GM23338 (cell line): ENCODE measurements around the gene APOL2. TPM values are rescaled to one million over a fixed set of nuclear protein-coding genes. Genes with fewer than 3 reads are reported as not detected.

Experiments used
- ATAC-seq: fragments of 200-7000 bp; cut with Tn5 transposase; 3 replicates; pipeline ENCODE4 v1.9.1; 2020
- DNase-seq: peaks from one replicate; pipeline ENCODE4 v3.0.0-alpha.2; 2015; ENCODE audit warnings: low spot score
- H2AFZ ChIP-seq: fragments of 200-600 bp; sonication (generic); 2 replicates; pipeline ENCODE4 v1.8.0; 2016; ENCODE audit warnings: antibody characterized with exemption, mild to moderate bottlenecking, moderate library complexity
- H3F3A ChIP-seq: fragments of 200-600 bp; sonication (generic); replicated peaks from 2 replicates; pipeline ENCODE4 v1.8.0; 2017; ENCODE audit warnings: antibody characterized with exemption, mixed run types, low read depth
- H3K27ac ChIP-seq: fragments of 200-600 bp; sonication (generic); 2 replicates; pipeline ENCODE4 v1.6.1; 2016; ENCODE audit warnings: low read depth
- H3K27me3 ChIP-seq: fragments of 200-600 bp; sonication (generic); 2 replicates; pipeline ENCODE4 v1.8.0; 2016; ENCODE audit warnings: mild to moderate bottlenecking, mixed run types, moderate library complexity; ENCODE audit not compliant: insufficient read depth
- H3K36me3 ChIP-seq: fragments of 200-600 bp; sonication (generic); 2 replicates; pipeline ENCODE4 v1.8.0; 2016; ENCODE audit warnings: mild to moderate bottlenecking; ENCODE audit not compliant: insufficient read depth
- H3K4me1 ChIP-seq: fragments of 200-600 bp; sonication (generic); 2 replicates; pipeline ENCODE4 v1.8.0; 2016; ENCODE audit warnings: mild to moderate bottlenecking, moderate library complexity; ENCODE audit not compliant: insufficient read depth
- H3K4me2 ChIP-seq: fragments of 200-600 bp; sonication (generic); 2 replicates; pipeline ENCODE4 v1.7.1; 2017; ENCODE audit warnings: mixed run types
- H3K4me3 ChIP-seq: fragments of 200-600 bp; sonication (generic); 2 replicates; pipeline ENCODE4 v1.6.1; 2016; ENCODE audit warnings: mixed run types
- H3K79me2 ChIP-seq: fragments of 200-600 bp; sonication (generic); replicated peaks from 2 replicates; pipeline ENCODE4 v1.8.0; 2017; ENCODE audit warnings: mild to moderate bottlenecking; ENCODE audit not compliant: insufficient read depth
- H3K9me2 ChIP-seq: fragments of 200-600 bp; sonication (generic); 2 replicates; pipeline ENCODE4 v1.8.0; 2017; ENCODE audit not compliant: insufficient read depth
- H4K20me1 ChIP-seq: fragments of 200-600 bp; sonication (generic); replicated peaks from 2 replicates; pipeline ENCODE4 v1.8.0; 2017; ENCODE audit warnings: mild to moderate bottlenecking; ENCODE audit not compliant: insufficient read depth
- H3K27ac Mint-ChIP-seq: 2 replicates; pipeline ENCODE4 v1.8.0; 2020; ENCODE audit warnings: inconsistent platforms, mild to moderate bottlenecking, moderate library complexity, mixed read lengths
- H3K27me3 Mint-ChIP-seq: 3 replicates; pipeline ENCODE4 v1.8.0; 2022; ENCODE audit warnings: low read depth, mild to moderate bottlenecking, moderate library complexity, mixed read lengths, inconsistent platforms; ENCODE audit not compliant: insufficient read depth, poor library complexity
- H3K36me3 Mint-ChIP-seq: 3 replicates; pipeline ENCODE4 v1.8.0; 2021; ENCODE audit warnings: low read depth, mild to moderate bottlenecking, inconsistent platforms, moderate library complexity, mixed read lengths
- H3K4me1 Mint-ChIP-seq: 3 replicates; pipeline ENCODE4 v1.8.0; 2020; ENCODE audit warnings: mild to moderate bottlenecking, inconsistent platforms, mixed read lengths
- H3K4me3 Mint-ChIP-seq: 3 replicates; pipeline ENCODE4 v1.8.0; 2021; ENCODE audit warnings: moderate library complexity, mild to moderate bottlenecking, inconsistent platforms, mixed read lengths
- H3K9me3 Mint-ChIP-seq: 3 replicates; pipeline ENCODE4 v1.8.0; 2020; ENCODE audit warnings: moderate library complexity, mild to moderate bottlenecking, inconsistent platforms, mixed read lengths
- CREB1 ChIP-seq: fragments of 250-450 bp; sonication (Bioruptor Pico); IDR thresholded peaks from 2 replicates; pipeline ENCODE4 v1.5.0; 2020; ENCODE audit warnings: low read depth, mild to moderate bottlenecking, moderate library complexity
- EZH2 ChIP-seq: fragments of 200-600 bp; sonication (generic); IDR thresholded peaks from one replicate; pipeline ENCODE4 v1.8.0; 2017; ENCODE audit warnings: antibody characterized with exemption, mild to moderate bottlenecking, low read depth; ENCODE audit not compliant: unreplicated experiment
- NANOG ChIP-seq: IDR thresholded peaks from 2 replicates; pipeline ENCODE4 v1.6.1; 2016; ENCODE audit warnings: antibody characterized with exemption, borderline replicate concordance
- POLR2AphosphoS5 ChIP-seq: IDR thresholded peaks from 2 replicates; pipeline ENCODE4 v1.6.1; 2016; ENCODE audit warnings: antibody characterized with exemption, low read depth
- STAT1 ChIP-seq: IDR thresholded peaks from one replicate; pipeline ENCODE4 v1.6.1; 2016; ENCODE audit warnings: antibody characterized with exemption; ENCODE audit not compliant: unreplicated experiment
- ZNF114 ChIP-seq: fragments of 250-450 bp; sonication (Bioruptor Pico); IDR thresholded peaks from 2 replicates; pipeline ENCODE4 v1.5.0; 2020; ENCODE audit warnings: mild to moderate bottlenecking, moderate library complexity
- ZNF331 ChIP-seq: fragments of 250-450 bp; sonication (Bioruptor Pico); IDR thresholded peaks from 2 replicates; pipeline ENCODE4 v1.5.0; 2020; ENCODE audit warnings: low read depth, mild to moderate bottlenecking, moderate library complexity
- polyA plus RNA-seq: library from polyadenylated mRNA; unstranded; fragments of >200 nt; fragmentation: Nextera tagmentation; extraction: Ambion mirVana; gene quantifications from 2 replicates; pipeline ENCODE4 v1.2.1, GENCODE V29; 2016
- total RNA-seq: library from RNA; depleted of rRNA; stranded (reverse); fragments of >200 nt; shearing (Covaris generic); gene quantifications from 2 replicates; pipeline ENCODE4 v1.2.3, GENCODE V29; 2014
- TF ChIP-seq, protein P1 (sequence below), 2 experiments: fragments of 200-600 bp in 1 of 2; sonication (generic) in 1 of 2; conservative IDR thresholded peaks; 2 replicates each; pipeline versions ENCODE4 v1.5.1 to v1.6.1; 2016 to 2017; ENCODE audit warnings: antibody characterized with exemption in 2 of 2, low read depth in 2 of 2, mild to moderate bottlenecking in 2 of 2, moderate library complexity in 1 of 2
- TF ChIP-seq, protein P2 (sequence below): IDR thresholded peaks from 2 replicates; pipeline ENCODE4 v1.6.1; 2016; ENCODE audit warnings: antibody characterized with exemption
- TF ChIP-seq, protein P3 (sequence below): IDR thresholded peaks from one replicate; pipeline ENCODE4 v1.6.1; 2018; ENCODE audit warnings: antibody characterized with exemption; ENCODE audit not compliant: unreplicated experiment
- TF ChIP-seq, protein P4 (sequence below): fragments of 250-450 bp; sonication (Bioruptor Pico); IDR thresholded peaks from 2 replicates; pipeline ENCODE4 v1.5.0; 2020; ENCODE audit warnings: mild to moderate bottlenecking, moderate library complexity

The APOL2 gene
- total and polyA plus RNA-seq, 2 experiments from 2014 or later, result 5.5 to 10.4 TPM

DNA sequence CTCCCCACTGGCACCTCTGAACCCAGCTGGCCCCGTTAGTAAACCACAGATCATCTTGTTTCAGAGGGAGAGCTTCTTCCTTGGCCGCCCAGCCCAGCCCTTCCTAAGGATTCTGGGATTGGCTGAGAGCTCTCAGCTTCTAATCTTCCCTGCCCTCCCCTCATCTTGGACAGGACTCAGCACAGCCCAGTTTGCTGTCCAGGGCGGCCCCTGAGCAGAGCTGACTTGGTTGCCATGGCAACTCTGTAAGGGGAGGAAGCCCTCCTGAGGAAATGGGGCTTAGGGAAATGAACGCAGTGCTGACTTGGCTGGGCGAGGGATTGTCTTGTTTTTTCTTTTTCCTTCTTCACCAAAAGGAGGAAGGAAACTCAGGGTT lies 42.3 kb downstream of the APOL2 start (continued):
- TF ChIP-seq, protein P1, sequence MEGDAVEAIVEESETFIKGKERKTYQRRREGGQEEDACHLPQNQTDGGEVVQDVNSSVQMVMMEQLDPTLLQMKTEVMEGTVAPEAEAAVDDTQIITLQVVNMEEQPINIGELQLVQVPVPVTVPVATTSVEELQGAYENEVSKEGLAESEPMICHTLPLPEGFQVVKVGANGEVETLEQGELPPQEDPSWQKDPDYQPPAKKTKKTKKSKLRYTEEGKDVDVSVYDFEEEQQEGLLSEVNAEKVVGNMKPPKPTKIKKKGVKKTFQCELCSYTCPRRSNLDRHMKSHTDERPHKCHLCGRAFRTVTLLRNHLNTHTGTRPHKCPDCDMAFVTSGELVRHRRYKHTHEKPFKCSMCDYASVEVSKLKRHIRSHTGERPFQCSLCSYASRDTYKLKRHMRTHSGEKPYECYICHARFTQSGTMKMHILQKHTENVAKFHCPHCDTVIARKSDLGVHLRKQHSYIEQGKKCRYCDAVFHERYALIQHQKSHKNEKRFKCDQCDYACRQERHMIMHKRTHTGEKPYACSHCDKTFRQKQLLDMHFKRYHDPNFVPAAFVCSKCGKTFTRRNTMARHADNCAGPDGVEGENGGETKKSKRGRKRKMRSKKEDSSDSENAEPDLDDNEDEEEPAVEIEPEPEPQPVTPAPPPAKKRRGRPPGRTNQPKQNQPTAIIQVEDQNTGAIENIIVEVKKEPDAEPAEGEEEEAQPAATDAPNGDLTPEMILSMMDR (conservative IDR thresholded peaks at IDR 0.05; ENCODE audit: low read depth in 2 of 2), result no peak
- TF ChIP-seq, protein P2, sequence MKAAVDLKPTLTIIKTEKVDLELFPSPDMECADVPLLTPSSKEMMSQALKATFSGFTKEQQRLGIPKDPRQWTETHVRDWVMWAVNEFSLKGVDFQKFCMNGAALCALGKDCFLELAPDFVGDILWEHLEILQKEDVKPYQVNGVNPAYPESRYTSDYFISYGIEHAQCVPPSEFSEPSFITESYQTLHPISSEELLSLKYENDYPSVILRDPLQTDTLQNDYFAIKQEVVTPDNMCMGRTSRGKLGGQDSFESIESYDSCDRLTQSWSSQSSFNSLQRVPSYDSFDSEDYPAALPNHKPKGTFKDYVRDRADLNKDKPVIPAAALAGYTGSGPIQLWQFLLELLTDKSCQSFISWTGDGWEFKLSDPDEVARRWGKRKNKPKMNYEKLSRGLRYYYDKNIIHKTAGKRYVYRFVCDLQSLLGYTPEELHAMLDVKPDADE, result no peak
- TF ChIP-seq STAT1 (no peak), POLR2AphosphoS5 (no peak), ZNF114 (CRISPR knock-in tag) (no peak), ZNF331 (no peak), CREB1 (no peak)
- TF ChIP-seq, protein P3, sequence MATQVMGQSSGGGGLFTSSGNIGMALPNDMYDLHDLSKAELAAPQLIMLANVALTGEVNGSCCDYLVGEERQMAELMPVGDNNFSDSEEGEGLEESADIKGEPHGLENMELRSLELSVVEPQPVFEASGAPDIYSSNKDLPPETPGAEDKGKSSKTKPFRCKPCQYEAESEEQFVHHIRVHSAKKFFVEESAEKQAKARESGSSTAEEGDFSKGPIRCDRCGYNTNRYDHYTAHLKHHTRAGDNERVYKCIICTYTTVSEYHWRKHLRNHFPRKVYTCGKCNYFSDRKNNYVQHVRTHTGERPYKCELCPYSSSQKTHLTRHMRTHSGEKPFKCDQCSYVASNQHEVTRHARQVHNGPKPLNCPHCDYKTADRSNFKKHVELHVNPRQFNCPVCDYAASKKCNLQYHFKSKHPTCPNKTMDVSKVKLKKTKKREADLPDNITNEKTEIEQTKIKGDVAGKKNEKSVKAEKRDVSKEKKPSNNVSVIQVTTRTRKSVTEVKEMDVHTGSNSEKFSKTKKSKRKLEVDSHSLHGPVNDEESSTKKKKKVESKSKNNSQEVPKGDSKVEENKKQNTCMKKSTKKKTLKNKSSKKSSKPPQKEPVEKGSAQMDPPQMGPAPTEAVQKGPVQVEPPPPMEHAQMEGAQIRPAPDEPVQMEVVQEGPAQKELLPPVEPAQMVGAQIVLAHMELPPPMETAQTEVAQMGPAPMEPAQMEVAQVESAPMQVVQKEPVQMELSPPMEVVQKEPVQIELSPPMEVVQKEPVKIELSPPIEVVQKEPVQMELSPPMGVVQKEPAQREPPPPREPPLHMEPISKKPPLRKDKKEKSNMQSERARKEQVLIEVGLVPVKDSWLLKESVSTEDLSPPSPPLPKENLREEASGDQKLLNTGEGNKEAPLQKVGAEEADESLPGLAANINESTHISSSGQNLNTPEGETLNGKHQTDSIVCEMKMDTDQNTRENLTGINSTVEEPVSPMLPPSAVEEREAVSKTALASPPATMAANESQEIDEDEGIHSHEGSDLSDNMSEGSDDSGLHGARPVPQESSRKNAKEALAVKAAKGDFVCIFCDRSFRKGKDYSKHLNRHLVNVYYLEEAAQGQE, result no peak

DNA sequence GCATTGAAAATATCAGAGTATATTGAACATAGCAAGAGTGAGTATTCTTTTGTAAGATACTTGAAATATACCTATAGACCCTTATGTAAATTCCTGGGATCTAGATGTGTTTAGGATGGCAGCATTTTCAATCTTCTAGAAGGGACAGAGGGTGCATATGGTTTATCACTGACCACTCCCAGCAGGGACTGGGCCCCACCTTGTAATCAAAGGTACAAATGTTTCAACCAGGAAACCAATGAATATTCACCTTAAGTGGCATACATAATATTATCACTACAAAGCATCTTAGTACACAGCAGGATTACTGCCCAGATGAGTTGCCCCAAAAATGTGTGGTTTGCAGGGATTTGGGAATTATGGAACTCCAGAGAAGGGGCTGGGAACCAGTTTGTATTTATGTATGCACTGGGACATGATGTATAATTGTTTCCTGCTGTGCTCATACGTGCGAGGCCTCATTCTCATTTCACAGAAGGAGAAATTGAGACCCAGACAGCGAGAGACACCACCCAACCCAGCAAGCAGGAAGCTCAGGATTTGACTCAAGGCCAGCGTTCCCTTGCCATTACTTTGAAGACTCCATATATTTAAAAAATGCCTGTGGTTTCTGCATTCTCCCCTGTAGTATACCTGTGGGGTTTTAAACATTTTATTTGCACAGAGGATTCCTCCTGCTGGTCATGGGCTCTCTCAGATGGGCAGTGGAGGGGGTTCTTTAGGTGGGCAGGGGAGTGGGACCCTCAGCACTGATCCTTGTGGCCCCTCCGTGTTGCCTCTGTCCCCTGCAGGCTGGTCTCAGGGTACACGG lies 42.9 kb downstream of the APOL2 start:
- Histone ChIP-seq H3F3A (no peaks in the 10 kb centered on the region), H3K4me1 (peaks cover 17% of the 10 kb centered on the region), H2AFZ (peak overlapping the region; percentile 94), H3K9me2 (no peaks in the 10 kb centered on the region), H3K4me2 (peak overlapping the region; percentile 79), H3K36me3 (no peaks in the 10 kb centered on the region; the same call in 1 of the 2 replicates), H4K20me1 (no peaks in the 10 kb centered on the region), H3K27me3 (no peaks in the 10 kb centered on the region), H3K79me2 (no peaks in the 10 kb centered on the region), H3K27ac (no peak overlapping the region), H3K4me3 (no peak overlapping the region)
- DNase-seq (no peak), ATAC-seq (no peak)
- H3K27me3 Mint-ChIP-seq, result peaks cover 16% of the 10 kb centered on the region
- H3K9me3 Mint-ChIP-seq, result no peaks in the 10 kb centered on the region; the same call in 2 of the 3 replicates
- peaks cover 50% of the 10 kb centered on the region for H3K4me1 Mint-ChIP-seq
- peak overlapping the region; percentile 23; the same call in 2 of the 3 replicates for H3K4me3 Mint-ChIP-seq
- peaks cover under 1% of the 10 kb centered on the region; the same call in 2 of the 3 replicates for H3K36me3 Mint-ChIP-seq
- no peak overlapping the region for H3K27ac Mint-ChIP-seq
- TF ChIP-seq NANOG, result no peak
- TF ChIP-seq ZNF331, result no peak
- TF ChIP-seq, protein P4, sequence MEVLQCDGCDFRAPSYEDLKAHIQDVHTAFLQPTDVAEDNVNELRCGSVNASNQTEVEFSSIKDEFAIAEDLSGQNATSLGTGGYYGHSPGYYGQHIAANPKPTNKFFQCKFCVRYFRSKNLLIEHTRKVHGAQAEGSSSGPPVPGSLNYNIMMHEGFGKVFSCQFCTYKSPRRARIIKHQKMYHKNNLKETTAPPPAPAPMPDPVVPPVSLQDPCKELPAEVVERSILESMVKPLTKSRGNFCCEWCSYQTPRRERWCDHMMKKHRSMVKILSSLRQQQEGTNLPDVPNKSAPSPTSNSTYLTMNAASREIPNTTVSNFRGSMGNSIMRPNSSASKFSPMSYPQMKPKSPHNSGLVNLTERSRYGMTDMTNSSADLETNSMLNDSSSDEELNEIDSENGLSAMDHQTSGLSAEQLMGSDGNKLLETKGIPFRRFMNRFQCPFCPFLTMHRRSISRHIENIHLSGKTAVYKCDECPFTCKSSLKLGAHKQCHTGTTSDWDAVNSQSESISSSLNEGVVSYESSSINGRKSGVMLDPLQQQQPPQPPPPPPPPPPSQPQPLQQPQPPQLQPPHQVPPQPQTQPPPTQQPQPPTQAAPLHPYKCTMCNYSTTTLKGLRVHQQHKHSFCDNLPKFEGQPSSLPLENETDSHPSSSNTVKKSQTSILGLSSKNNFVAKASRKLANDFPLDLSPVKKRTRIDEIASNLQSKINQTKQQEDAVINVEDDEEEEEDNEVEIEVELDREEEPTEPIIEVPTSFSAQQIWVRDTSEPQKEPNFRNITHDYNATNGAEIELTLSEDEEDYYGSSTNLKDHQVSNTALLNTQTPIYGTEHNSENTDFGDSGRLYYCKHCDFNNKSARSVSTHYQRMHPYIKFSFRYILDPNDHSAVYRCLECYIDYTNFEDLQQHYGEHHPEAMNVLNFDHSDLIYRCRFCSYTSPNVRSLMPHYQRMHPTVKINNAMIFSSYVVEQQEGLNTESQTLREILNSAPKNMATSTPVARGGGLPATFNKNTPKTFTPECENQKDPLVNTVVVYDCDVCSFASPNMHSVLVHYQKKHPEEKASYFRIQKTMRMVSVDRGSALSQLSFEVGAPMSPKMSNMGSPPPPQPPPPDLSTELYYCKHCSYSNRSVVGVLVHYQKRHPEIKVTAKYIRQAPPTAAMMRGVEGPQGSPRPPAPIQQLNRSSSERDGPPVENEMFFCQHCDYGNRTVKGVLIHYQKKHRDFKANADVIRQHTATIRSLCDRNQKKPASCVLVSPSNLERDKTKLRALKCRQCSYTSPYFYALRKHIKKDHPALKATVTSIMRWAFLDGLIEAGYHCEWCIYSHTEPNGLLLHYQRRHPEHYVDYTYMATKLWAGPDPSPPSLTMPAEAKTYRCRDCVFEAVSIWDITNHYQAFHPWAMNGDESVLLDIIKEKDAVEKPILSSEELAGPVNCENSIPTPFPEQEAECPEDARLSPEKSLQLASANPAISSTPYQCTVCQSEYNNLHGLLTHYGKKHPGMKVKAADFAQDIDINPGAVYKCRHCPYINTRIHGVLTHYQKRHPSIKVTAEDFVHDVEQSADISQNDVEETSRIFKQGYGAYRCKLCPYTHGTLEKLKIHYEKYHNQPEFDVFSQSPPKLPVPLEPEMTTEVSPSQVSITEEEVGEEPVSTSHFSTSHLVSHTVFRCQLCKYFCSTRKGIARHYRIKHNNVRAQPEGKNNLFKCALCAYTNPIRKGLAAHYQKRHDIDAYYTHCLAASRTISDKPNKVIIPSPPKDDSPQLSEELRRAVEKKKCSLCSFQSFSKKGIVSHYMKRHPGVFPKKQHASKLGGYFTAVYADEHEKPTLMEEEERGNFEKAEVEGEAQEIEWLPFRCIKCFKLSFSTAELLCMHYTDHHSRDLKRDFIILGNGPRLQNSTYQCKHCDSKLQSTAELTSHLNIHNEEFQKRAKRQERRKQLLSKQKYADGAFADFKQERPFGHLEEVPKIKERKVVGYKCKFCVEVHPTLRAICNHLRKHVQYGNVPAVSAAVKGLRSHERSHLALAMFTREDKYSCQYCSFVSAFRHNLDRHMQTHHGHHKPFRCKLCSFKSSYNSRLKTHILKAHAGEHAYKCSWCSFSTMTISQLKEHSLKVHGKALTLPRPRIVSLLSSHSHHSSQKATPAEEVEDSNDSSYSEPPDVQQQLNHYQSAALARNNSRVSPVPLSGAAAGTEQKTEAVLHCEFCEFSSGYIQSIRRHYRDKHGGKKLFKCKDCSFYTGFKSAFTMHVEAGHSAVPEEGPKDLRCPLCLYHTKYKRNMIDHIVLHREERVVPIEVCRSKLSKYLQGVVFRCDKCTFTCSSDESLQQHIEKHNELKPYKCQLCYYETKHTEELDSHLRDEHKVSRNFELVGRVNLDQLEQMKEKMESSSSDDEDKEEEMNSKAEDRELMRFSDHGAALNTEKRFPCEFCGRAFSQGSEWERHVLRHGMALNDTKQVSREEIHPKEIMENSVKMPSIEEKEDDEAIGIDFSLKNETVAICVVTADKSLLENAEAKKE (CRISPR knock-in tag), result no peak
- TF ChIP-seq CREB1, result no peak
- TF ChIP-seq EZH2, result no peak
